Activated T-cell treated with anti-CD3 and anti-CD28 coated beads, Interleukin-2, amount 50 U/mL, for 72 hours (primary cell): ENCODE data around the gene TRABD2B. TPM values are rescaled to one million over a fixed set of nuclear protein-coding genes. Genes with fewer than 3 reads are reported as not detected.
"Not testable (repeated sequence)": the region's sequence is repeated elsewhere in the genome, so short reads cannot be mapped to it uniquely, and the experiment has no call there.

Source experiments
- ATAC-seq, 2 donors: fragments of 150-1000 bp; cut with Tn5 transposase; replicated peaks in 1 of 2; 2 replicates each; pipeline ENCODE4 v1.10.0; 2021; ENCODE audit warnings: moderate library complexity in 2 of 2, mild to moderate bottlenecking in 1 of 2
- DNase-seq, 2 donors: peaks; one replicate each; pipeline ENCODE4 v3.0.0; 2021 to 2022; ENCODE audit warnings: mixed read lengths in 1 of 2
- H3K27ac Mint-ChIP-seq: one replicate; pipeline ENCODE4 v1.8.0; 2022; ENCODE audit warnings: mild to moderate bottlenecking, moderate library complexity, mixed read lengths
- H3K27me3 Mint-ChIP-seq: one replicate; pipeline ENCODE4 v1.8.0; 2022; ENCODE audit warnings: low read depth, mixed read lengths
- H3K36me3 Mint-ChIP-seq, 2 donors: one replicate each; pipeline ENCODE4 v1.8.0; 2022; ENCODE audit warnings: mixed read lengths in 2 of 2, mild to moderate bottlenecking in 1 of 2; ENCODE audit not compliant: insufficient read depth in 2 of 2
- H3K4me1 Mint-ChIP-seq: one replicate; pipeline ENCODE4 v1.8.0; 2022; ENCODE audit warnings: low read depth, mixed read lengths
- H3K4me3 Mint-ChIP-seq, 2 donors: one replicate each; pipeline ENCODE4 v1.8.0; 2022; ENCODE audit warnings: mild to moderate bottlenecking in 2 of 2, mixed read lengths in 2 of 2, moderate library complexity in 2 of 2
- H3K9me3 Mint-ChIP-seq, 2 donors: one replicate each; pipeline ENCODE4 v1.8.0; 2022; ENCODE audit warnings: mixed read lengths in 2 of 2
- total RNA-seq, 2 donors: library from RNA; stranded (reverse); gene quantifications; one replicate each; pipeline ENCODE4 v1.2.3, GENCODE V29; 2022

TRABD2B gene
- total RNA-seq, 2 donors from 2014 or later, result not detected

DNA sequence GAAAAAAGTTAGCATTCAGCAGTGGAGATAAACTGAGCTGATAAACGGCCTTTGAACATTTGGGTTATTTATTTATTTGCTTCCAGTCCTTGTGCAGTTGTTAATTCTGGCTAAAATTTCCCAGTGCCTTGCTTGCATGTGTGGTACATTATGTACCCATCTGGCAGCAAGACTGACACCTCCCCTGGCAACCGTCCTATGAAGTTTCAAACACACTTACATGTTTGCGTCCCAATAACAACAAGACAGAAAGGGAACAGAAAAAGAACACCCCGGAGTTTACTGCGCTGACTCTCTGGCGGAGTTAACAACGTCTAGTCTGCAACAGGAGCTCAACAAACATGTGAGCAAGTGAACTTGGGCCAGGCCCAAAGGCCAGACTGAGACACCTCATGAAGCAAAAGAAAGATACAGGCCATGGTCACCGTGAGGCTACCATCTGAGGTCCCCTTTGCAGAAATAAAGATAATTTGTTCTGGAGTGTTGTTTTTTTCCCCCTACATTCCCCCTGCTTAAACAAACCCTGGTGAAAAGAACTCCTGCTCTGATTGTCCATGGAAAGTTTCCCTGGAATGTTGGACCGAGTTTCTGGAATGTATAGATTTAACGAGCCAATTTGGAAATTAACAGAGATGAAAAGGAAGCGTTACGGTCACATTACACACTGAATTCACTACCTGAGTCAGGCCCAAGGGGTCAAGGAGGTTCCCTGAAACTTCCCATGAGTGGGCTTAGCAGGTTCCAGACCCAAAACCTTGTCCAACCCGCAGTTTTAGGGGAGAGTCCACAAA is 33.4 kb downstream of the TRABD2B start:
- ATAC-seq, result no peak
- no peaks in the 10 kb centered on the region for H3K4me1 Mint-ChIP-seq
- no peak overlapping the region for H3K27ac Mint-ChIP-seq
- no peaks in the 10 kb centered on the region for H3K27me3 Mint-ChIP-seq
- H3K36me3 Mint-ChIP-seq, result peaks cover 0 to 2% of the 10 kb centered on the region in 2 donors
- no peak overlapping the region for H3K4me3 Mint-ChIP-seq
- peaks cover 0 to 2% of the 10 kb centered on the region in 2 donors for H3K9me3 Mint-ChIP-seq
- DNase-seq, result no peak

DNA sequence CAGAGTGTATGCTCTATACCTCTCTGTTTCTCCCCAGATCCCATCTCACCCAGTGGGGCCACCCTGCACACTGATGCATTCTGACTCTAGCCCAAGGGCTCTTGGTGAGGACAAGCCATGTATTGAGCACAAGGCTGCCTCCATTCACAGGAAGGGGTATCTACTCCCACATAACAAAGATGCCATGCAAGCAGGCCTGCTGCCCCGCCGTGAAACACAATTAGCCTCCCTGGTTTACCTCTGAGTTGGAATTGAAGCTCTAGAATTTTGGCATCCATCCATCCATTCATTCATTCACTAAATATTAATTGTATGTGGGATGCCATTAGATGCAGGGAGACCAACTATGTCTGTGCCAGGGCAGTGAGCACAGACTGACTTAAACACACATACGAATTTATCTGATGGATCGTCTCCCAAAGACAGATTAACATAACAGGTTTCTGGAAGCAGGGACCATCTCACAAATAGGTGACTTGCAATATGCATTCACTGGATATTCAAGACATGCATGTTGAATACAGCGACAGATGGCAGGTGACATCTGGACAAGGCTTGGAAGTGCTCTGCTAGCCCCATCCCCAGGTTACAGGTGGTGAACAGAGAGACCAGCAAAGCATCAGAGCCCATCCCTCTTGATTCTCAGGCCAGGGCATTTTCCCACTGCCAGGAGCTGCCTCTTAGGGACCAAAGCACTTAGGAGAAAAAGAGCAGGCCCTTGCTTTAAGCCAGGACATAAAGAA is 34.3 kb downstream of the TRABD2B start:
- DNase-seq, result no peak

DNA sequence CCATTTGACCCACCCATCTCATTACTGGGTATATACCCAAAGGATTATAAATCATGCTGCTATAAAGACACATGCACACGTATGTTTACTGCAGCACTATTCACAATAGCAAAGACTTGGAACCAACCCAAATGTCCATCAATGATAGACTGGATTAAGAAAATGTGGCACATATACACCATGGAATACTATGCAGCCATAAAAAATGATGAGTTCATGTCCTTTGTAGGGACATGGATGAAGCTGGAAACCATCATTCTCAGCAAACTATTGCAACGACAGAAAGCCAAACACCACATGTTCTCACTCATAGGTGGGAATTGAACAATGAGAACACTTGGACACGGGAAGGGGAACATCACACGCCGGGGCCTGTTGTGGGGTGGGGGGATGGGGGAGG is 35.4 kb downstream of the TRABD2B start:
- not testable (repeated sequence) for H3K9me3 Mint-ChIP-seq, H3K4me1 Mint-ChIP-seq, H3K27ac Mint-ChIP-seq, H3K27me3 Mint-ChIP-seq, H3K36me3 Mint-ChIP-seq, DNase-seq, ATAC-seq, H3K4me3 Mint-ChIP-seq

More for the DNA sequence above, 34.3 kb downstream of the TRABD2B start:
- Mint-ChIP-seq H3K4me3 (no peak overlapping the region), H3K27me3 (no peaks in the 10 kb centered on the region), H3K9me3 (peaks cover 0 to 2% of the 10 kb centered on the region in 2 donors), H3K36me3 (peaks cover 0 to 2% of the 10 kb centered on the region in 2 donors), H3K4me1 (no peaks in the 10 kb centered on the region), H3K27ac (no peak overlapping the region)
- no peak for ATAC-seq

DNA sequence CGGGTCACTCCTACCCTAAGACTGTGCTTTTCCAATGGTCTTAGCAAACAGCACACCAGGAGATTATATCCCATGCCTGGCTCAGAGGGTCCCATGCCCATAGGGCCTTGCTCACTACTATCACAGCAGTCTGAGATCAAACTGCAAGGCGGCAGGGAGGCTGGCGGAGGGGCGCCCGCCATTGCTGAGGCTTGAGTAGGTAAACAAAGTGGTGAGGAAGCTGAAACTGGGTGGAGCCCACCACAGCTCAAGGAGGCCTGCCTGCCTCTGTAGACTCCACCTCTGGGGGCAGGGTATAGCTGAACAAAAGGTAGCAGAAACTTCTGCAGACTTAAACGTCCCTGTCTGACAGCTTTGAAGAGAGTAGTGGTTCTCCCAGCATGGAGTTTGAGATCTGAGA is 40.7 kb downstream of the TRABD2B start:
- not testable (repeated sequence) for H3K4me3 Mint-ChIP-seq, ATAC-seq, DNase-seq, H3K36me3 Mint-ChIP-seq, H3K27ac Mint-ChIP-seq, H3K9me3 Mint-ChIP-seq, H3K4me1 Mint-ChIP-seq
- peaks cover 17% of the 10 kb centered on the region for H3K27me3 Mint-ChIP-seq

DNA sequence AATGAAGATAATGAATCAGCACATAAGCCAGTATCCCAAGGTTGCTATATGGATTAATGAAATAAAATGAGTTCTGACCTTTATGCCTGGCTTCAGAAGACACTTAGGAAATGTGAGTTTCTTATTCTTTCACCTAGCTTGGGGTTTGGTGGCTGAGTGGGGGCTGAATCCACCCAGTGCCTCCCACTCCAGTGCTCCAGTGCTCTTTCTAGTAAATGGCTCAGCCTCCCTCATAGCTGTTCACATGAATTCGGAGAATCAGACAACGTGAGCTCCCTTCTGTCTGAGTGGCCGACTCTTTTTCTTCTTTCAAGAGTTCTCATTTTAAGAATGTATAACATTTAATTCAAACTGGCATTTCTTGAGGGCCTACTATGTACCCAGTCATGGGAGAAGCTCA is 43.5 kb downstream of the TRABD2B start:
- Mint-ChIP-seq H3K4me3 (no peak overlapping the region), H3K36me3 (no peaks in the 10 kb centered on the region), H3K27ac (no peak overlapping the region), H3K27me3 (peaks cover 17% of the 10 kb centered on the region), H3K4me1 (no peaks in the 10 kb centered on the region), H3K9me3 (peaks cover 0 to 4% of the 10 kb centered on the region in 2 donors)
- DNase-seq (no peak), ATAC-seq (no peak)

DNA sequence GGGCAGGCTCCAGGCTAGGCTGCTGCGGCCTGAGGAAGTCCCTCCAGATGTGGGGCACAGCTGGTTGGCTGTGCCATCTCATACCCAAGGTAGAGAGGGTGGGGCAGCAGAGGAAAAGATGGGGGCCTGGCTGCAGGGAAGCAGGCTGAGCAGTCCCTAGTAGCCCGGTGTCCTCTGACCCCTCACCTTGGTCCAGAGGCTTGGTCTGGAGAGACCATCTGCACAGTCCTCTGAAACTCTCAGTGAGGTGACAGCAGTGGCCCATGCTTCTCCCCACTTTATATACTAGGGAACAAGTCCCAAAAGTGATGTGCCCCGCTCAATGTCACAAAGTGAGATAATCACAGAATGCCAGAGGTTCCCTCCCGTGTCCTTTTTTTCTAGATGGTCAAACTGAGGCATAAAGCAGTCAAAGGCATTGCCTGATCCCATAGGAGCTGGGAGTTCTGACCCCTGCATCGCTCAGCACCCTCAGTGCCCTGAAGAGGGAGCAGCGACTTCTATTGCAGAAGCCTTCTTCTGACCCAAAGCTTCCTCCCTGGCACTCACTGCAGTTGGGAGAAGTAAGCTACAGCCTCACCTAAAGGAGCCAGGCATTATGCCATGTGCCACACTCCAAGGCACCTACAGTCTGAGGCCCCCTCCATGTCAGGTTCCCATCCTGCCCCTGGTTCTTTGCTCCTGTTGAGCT is 45.5 kb downstream of the TRABD2B start:
- no peak overlapping the region for H3K27ac Mint-ChIP-seq
- H3K4me3 Mint-ChIP-seq, result no peak overlapping the region
- peaks cover 0 to 4% of the 10 kb centered on the region in 2 donors for H3K9me3 Mint-ChIP-seq
- no peaks in the 10 kb centered on the region for H3K4me1 Mint-ChIP-seq
- ATAC-seq (no peak), DNase-seq (no peak)
- H3K27me3 Mint-ChIP-seq, result peaks cover 11% of the 10 kb centered on the region
- no peaks in the 10 kb centered on the region for H3K36me3 Mint-ChIP-seq

DNA sequence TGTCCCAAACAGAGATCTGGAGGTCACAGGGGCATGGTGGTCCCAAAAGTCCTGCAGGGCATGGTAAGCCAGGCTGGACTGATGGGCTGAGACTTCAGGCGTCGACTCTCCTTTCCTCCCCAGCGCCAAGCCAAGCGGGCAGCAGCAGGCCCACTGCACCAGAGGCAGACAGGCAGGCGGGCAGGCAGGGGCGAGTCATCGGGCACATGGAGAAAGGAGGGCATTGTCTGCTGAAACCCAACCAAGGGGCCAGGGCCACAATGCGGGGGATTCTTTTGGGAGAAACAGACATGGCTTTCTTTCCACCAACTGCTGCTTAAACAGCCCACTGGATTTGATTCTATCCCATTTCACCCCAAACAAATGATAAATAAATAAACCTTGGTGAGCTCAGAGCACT is 46.2 kb downstream of the TRABD2B start:
- no peak for DNase-seq
- H3K36me3 Mint-ChIP-seq, result no peaks in the 10 kb centered on the region
- no peak overlapping the region for H3K27ac Mint-ChIP-seq
- ATAC-seq, result no peak
- no peaks in the 10 kb centered on the region for H3K4me1 Mint-ChIP-seq
- H3K9me3 Mint-ChIP-seq, result peaks cover 0 to 4% of the 10 kb centered on the region in 2 donors
- H3K27me3 Mint-ChIP-seq, result peaks cover 11% of the 10 kb centered on the region
- H3K4me3 Mint-ChIP-seq, result no peak overlapping the region

DNA sequence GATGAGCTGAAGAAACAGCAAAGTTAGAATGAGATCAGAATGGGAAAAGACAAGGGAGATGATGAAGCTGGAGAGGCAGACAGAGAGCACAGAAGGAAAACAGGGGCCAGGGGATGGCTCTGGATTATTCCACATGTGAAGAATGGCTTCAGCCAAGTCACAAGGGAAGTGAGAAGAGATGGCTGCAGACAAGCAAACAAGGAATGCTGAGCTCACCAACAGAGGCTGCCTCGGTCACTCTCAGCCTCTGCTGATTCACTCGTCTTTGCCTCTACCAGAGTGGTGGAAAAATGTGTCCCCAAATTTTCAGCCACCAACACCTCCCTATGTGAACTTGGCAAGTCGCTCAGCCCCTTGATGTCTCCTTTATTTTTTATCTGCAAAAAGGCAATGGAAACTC is 46.7 kb downstream of the TRABD2B start:
- DNase-seq (no peak), ATAC-seq (no peak)
- H3K27ac Mint-ChIP-seq, result no peak overlapping the region
- no peak overlapping the region for H3K4me3 Mint-ChIP-seq
- no peaks in the 10 kb centered on the region for H3K4me1 Mint-ChIP-seq
- no peaks in the 10 kb centered on the region for H3K36me3 Mint-ChIP-seq
- H3K27me3 Mint-ChIP-seq, result peaks cover 10% of the 10 kb centered on the region
- peaks cover 0 to 3% of the 10 kb centered on the region in 2 donors for H3K9me3 Mint-ChIP-seq

DNA sequence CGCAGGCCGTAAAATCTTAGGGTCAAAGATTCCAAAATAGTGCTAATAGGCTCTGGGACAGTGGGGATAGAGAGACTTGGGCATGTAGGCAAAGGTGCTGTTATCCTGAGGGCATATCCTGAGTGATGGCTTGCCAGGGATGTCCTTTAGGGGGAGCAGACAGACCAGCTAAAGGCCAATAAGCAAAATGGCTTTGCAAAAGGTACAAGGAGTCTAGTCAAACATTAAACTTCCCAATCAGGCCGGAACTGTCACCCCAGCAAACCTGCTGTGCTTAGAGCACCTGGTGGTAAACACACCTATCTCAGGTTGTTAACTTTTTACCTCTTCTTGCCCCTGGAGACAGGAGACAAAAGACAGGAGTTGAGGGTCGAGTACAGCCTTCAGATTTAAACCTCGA is 49.1 kb downstream of the TRABD2B start:
- Mint-ChIP-seq H3K27me3 (peaks cover 10% of the 10 kb centered on the region), H3K27ac (no peak overlapping the region), H3K36me3 (no peaks in the 10 kb centered on the region), H3K9me3 (no peaks in the 10 kb centered on the region), H3K4me3 (no peak overlapping the region), H3K4me1 (no peaks in the 10 kb centered on the region)
- DNase-seq, result no peak
- ATAC-seq, result no peak

DNA sequence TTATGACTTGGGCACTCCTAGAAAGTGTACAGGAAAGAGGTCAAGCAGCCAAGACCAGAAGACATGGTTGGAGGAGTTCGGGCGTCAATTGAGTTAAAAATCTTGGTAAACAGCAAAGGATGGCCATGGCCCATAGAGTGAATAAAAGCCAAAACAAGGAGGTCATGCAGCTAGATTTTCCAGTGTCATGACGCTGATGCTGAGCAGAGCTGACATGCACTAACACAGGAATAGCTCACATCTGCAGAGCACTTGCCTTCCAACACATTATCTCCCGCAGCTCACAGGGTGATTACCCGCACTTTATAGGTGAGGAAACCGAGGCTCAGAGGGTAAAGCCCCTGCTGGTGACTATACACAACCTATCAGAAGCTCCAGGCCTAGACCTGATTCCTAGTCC is 49.7 kb downstream of the TRABD2B start:
- Mint-ChIP-seq H3K27me3 (peaks cover 10% of the 10 kb centered on the region), H3K36me3 (no peaks in the 10 kb centered on the region), H3K4me3 (no peak overlapping the region), H3K9me3 (no peaks in the 10 kb centered on the region), H3K4me1 (no peaks in the 10 kb centered on the region), H3K27ac (no peak overlapping the region)
- ATAC-seq (no peak), DNase-seq (no peak)

DNA sequence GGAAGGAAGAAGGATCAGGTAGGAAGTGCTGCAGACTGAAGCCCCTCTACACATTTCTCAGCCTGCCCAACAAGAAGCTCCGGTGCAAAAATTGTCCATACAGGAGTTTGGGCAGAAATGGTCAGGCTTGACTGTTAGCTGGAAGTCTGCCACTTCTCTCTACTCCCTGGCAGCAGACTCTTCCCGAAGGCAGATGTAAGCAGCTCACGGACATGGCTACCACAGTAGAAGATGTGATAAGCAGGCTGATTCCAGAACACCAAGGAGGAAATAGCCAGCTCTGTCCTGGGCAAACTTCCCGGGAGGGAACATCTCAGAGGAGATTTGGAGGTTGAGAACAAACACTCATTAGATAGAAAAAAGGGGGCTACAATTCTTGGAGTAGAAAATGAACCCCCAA is 52.6 kb downstream of the TRABD2B start:
- no peak for DNase-seq
- Mint-ChIP-seq H3K4me1 (no peaks in the 10 kb centered on the region), H3K27me3 (peaks cover 21% of the 10 kb centered on the region), H3K4me3 (no peak overlapping the region), H3K36me3 (no peaks in the 10 kb centered on the region), H3K27ac (no peak overlapping the region), H3K9me3 (no peaks in the 10 kb centered on the region)
- ATAC-seq, result no peak

DNA sequence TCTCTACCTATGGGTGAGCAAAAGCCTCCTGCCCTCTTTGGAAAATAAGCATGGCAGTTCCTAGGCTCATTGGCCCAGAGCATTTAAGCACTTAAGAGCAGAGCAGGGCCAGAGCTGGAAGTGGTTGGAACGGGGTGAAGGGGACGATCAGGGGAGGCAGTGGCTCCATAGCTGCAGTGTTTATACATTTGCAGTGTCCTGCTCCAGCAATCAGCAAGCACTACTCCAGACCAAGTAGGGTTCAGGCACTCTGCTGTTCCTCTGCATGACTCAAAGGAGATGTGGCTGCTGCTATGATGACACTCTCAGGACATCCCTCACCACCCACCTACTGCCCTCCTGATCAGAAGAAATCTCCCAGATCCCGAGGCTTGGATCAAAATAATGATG is 55.0 kb downstream of the TRABD2B start:
- ATAC-seq, result no peak
- Mint-ChIP-seq H3K4me1 (no peaks in the 10 kb centered on the region), H3K36me3 (no peaks in the 10 kb centered on the region), H3K27ac (no peak overlapping the region), H3K9me3 (no peaks in the 10 kb centered on the region), H3K4me3 (no peak overlapping the region), H3K27me3 (peaks cover 27% of the 10 kb centered on the region)
- no peak for DNase-seq

DNA sequence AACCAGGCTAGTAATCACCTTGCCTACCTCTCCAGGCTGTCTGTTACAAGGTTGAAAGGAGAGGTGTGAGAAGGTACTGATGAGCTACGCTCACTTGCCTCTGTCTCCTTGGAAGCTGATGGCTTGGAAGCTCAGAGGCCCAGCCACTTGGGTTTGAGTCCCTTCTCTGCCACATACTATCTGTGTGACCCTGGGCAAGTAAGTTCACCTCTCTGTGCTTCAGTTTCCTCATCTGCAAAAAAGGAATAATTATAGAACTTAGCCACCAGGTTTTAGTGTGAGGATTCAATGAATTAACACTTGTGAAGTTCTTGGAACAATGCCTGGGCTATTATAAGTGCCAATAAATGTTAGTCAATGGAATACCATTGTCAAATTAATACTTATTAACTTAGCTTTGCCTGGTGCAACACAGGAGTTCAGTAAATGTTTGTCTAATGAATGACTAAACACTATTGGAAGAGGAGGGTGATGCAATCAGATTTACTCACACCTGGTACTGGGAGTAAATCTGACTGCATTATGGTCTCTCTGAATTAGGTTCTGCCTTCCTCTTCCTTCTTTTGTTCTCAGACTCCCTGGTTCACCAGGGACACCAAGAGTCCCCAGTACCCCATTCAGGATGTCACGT is 55.5 kb downstream of the TRABD2B start:
- Mint-ChIP-seq H3K36me3 (no peaks in the 10 kb centered on the region), H3K4me3 (no peak overlapping the region)

More for the DNA sequence above, 55.5 kb downstream of the TRABD2B start:
- Mint-ChIP-seq H3K27ac (no peak overlapping the region), H3K9me3 (no peaks in the 10 kb centered on the region), H3K4me1 (no peaks in the 10 kb centered on the region), H3K27me3 (peaks cover 27% of the 10 kb centered on the region)
- ATAC-seq (no peak), DNase-seq (no peak)
